Endothelial cell of umbilical vein (primary cell): ENCODE measurements around the gene MTFR1L. TPM values are rescaled to one million over a fixed set of nuclear protein-coding genes. Genes with fewer than 3 reads are reported as not detected.

Source experiments
- BruUV-seq: library from RNA; stranded (reverse); fragments of 400-500 nt; replicated peaks from 2 replicates; lab custom pipeline; 2021; lab: Mats Ljungman, UMichigan
- CTCF ChIA-PET: fragments of 300-600, 350-600 bp; sonication (Branson Sonifier 250); formaldehyde crosslinking; loops from one replicate; lab custom pipeline; 2021; ENCODE audit warnings: antibody characterized with exemption, inconsistent platforms; lab: Charles Lee
- POLR2A ChIA-PET: fragments of 300-600, 350-600 bp; sonication (Branson Sonifier 250); formaldehyde crosslinking; loops from one replicate; lab custom pipeline; 2021; ENCODE audit warnings: antibody characterized with exemption, inconsistent platforms; lab: Charles Lee
- DNase-seq: peaks from one replicate; pipeline ENCODE4 v3.0.0-alpha.2; 2011; ENCODE audit warnings: low read depth, low spot score
- FAIRE-seq: peaks from 2 replicates; lab custom pipeline; 2011; peaks lifted over from hg19 to GRCh38; lab: Jason Lieb, UNC
- H2AFZ ChIP-seq: 2 replicates; pipeline ENCODE4 v1.6.0; 2012; ENCODE audit warnings: low read depth, low read length, control low read depth, inconsistent platforms
- H3K27ac ChIP-seq: 2 replicates; pipeline ENCODE4 v1.5.1; 2011; ENCODE audit warnings: low read depth, mild to moderate bottlenecking, control low read depth, low read length, moderate library complexity; ENCODE audit not compliant: insufficient read depth
- H3K27me3 ChIP-seq, 2 experiments: 2 replicates each; pipeline versions ENCODE4 v1.6.0 to v1.6.1; 2011; ENCODE audit warnings: low read length in 2 of 2, mixed read lengths in 1 of 2; ENCODE audit not compliant: control insufficient read depth in 2 of 2, insufficient read depth in 2 of 2
- H3K36me3 ChIP-seq, 2 experiments: 2 replicates in 1 of 2; 3 replicates in 1 of 2; pipeline ENCODE4 v1.5.1; 2011; ENCODE audit warnings: low read length in 2 of 2, mild to moderate bottlenecking in 1 of 2, moderate library complexity in 1 of 2; ENCODE audit not compliant: control insufficient read depth in 2 of 2, insufficient read depth in 2 of 2; ENCODE audit errors: extremely low read depth in 1 of 2
- H3K4me1 ChIP-seq: 3 replicates; pipeline ENCODE4 v1.5.1; 2011; ENCODE audit warnings: mild to moderate bottlenecking, low read length; ENCODE audit not compliant: control insufficient read depth, insufficient read depth; ENCODE audit errors: extremely low read depth
- H3K4me2 ChIP-seq: 2 replicates; pipeline ENCODE4 v1.6.1; 2011; ENCODE audit warnings: low read length, control low read depth, mixed read lengths; ENCODE audit not compliant: insufficient read depth
- H3K4me3 ChIP-seq, 3 experiments: fragments of 200-600 bp in 1 of 3; sonication (generic), shearing (Covaris generic) in 1 of 3; replicated peaks in 1 of 3; 2 replicates each; pipeline ENCODE4 v1.5.1; 2011 to 2016; ENCODE audit warnings: control low read depth in 3 of 3, low read length in 3 of 3, mild to moderate bottlenecking in 2 of 3, inconsistent platforms in 1 of 3, low read depth in 1 of 3, moderate library complexity in 1 of 3; ENCODE audit not compliant: insufficient read depth in 1 of 3
- H3K79me2 ChIP-seq: 2 replicates; pipeline ENCODE4 v1.6.0; 2012; ENCODE audit warnings: low read length, inconsistent platforms; ENCODE audit not compliant: control insufficient read depth, insufficient read depth
- H3K9ac ChIP-seq: replicated peaks from 2 replicates; pipeline ENCODE3; 2011; ENCODE audit warnings: low read length, control low read depth; ENCODE audit not compliant: insufficient read depth; ENCODE audit errors: extremely low read depth
- H3K9me1 ChIP-seq: replicated peaks from 3 replicates; pipeline ENCODE4 v1.6.0; 2011; ENCODE audit warnings: mild to moderate bottlenecking, low read length; ENCODE audit not compliant: control insufficient read depth, insufficient read depth; ENCODE audit errors: extremely low read depth
- H3K9me3 ChIP-seq: replicated peaks from 2 replicates; pipeline ENCODE4 v1.5.1; 2012; ENCODE audit warnings: low read length, inconsistent platforms; ENCODE audit not compliant: control insufficient read depth, insufficient read depth
- H4K20me1 ChIP-seq: replicated peaks from 2 replicates; pipeline ENCODE3; 2011; ENCODE audit warnings: mild to moderate bottlenecking, low read length; ENCODE audit not compliant: control insufficient read depth, insufficient read depth; ENCODE audit errors: extremely low read depth
- CTCF ChIP-seq, 2 donors: IDR thresholded peaks; 1 replicate in 1 of 2; 2 replicates in 1 of 2; pipeline ENCODE4 v1.5.1; 2011; ENCODE audit warnings: low read length in 2 of 2, mild to moderate bottlenecking in 2 of 2, moderate library complexity in 2 of 2, control low read depth in 1 of 2, inconsistent platforms in 1 of 2, low read depth in 1 of 2; ENCODE audit not compliant: insufficient read depth in 1 of 2; ENCODE audit errors: extremely low read depth in 1 of 2
- EZH2 ChIP-seq: IDR thresholded peaks from 2 replicates; pipeline ENCODE4 v1.6.1; 2012; ENCODE audit warnings: borderline replicate concordance, low read depth, mild to moderate bottlenecking, moderate library complexity, low read length, inconsistent platforms; ENCODE audit not compliant: severe bottlenecking
- FOS ChIP-seq: IDR thresholded peaks from 2 replicates; pipeline ENCODE4 v1.6.1; 2011; ENCODE audit warnings: mild to moderate bottlenecking, low read length, moderate library complexity, borderline replicate concordance; ENCODE audit not compliant: insufficient read depth
- GATA2 ChIP-seq: IDR thresholded peaks from 2 replicates; pipeline ENCODE4 v1.7.0; 2011; ENCODE audit warnings: low read depth, mild to moderate bottlenecking, moderate library complexity, mixed read lengths, low read length; ENCODE audit not compliant: insufficient read length, insufficient read depth
- JUN ChIP-seq: IDR thresholded peaks from 2 replicates; pipeline ENCODE4 v1.6.1; 2011; ENCODE audit warnings: borderline replicate concordance, low read depth; ENCODE audit not compliant: insufficient read length, insufficient read depth
- MAX ChIP-seq: IDR thresholded peaks from 2 replicates; pipeline ENCODE4 v1.6.1; 2011; ENCODE audit not compliant: insufficient read depth, insufficient read length
- MYC ChIP-seq: IDR thresholded peaks from one replicate; pipeline ENCODE4 v1.6.1; 2011; ENCODE audit warnings: mild to moderate bottlenecking, low read depth, low read length
- POLR2A ChIP-seq: IDR thresholded peaks from 2 replicates; pipeline ENCODE4 v1.6.1; 2012; ENCODE audit warnings: low read depth, mild to moderate bottlenecking, control low read depth, low read length
- POLR2AphosphoS5 ChIP-seq: IDR thresholded peaks from 2 replicates; pipeline ENCODE4 v1.6.1; 2012; ENCODE audit warnings: low read depth, mild to moderate bottlenecking, control low read depth, low read length, moderate library complexity; ENCODE audit not compliant: insufficient read depth
- dilution Hi-C: fragments of 300-500 bp; cut with MboI; formaldehyde crosslinking; loops from one replicate; pipeline ENCODE4 v1.15.0; 2019; ENCODE audit warnings: low sequenced_read_pairs; ENCODE audit not compliant: extremely low pct_ligation_motif_present
- intact Hi-C: fragments of 100-400 bp; cut with micrococcal nuclease; formaldehyde crosslinking; loops from one replicate; pipeline ENCODE4 v1.10.0; 2022
- polyA plus RNA-seq, 4 experiments: library from polyadenylated mRNA; depleted of rRNA in 3 of 4; stranded (reverse) in 3 of 4; unstranded in 1 of 4; fragments of >200 nt; gene quantifications; 2 replicates each; pipeline versions ENCODE4 v1.2.1 to v1.2.3, GENCODE V29; 2011 to 2012; ENCODE audit warnings: missing spikeins in 1 of 4
- total RNA-seq: library from RNA; stranded (reverse); gene quantifications from 2 replicates; pipeline ENCODE4 v1.2.3, GENCODE V29; 2021

MTFR1L gene
- total and polyA plus RNA-seq, 2 donors (not counting 3 experiments of a cell fraction or from before 2014, with no cell fraction given): 34.8 to 45.5 TPM

- POLR2A ChIA-PET: interaction anchor here (0.5 kb wide), 1 partner anchor 179 kb away, joined by 4 read pairs; no protein-coding TSS in a partner anchor
- dilution Hi-C loops: no loop called here
- no peak for DNase-seq
Observed at GRCh38 chr1:25786887-25787759, 32.6 kb upstream of the MTFR1L start.

More at GRCh38 chr1:25786887-25787759, 32.6 kb upstream of the MTFR1L start:
- Histone ChIP-seq H3K4me1 (no peaks in the 10 kb centered on the region), H3K9me3 (no peaks in the 10 kb centered on the region), H3K79me2 (no peaks in the 10 kb centered on the region), H3K9ac (no peak overlapping the region), H3K4me2 (no peak overlapping the region), H3K27me3 (no peaks in the 10 kb centered on the region), H3K36me3 (no peaks in the 10 kb centered on the region), H4K20me1 (no peaks in the 10 kb centered on the region), H3K27ac (no peak overlapping the region), H3K4me3 (no peak overlapping the region), H3K9me1 (no peaks in the 10 kb centered on the region), H2AFZ (no peak overlapping the region)
- intact Hi-C loops: no loop called here
- no TSS peak for BruUV-seq
- CTCF ChIA-PET: interaction anchor here (0.9 to 1.0 kb wide), 2 partner anchors 10 to 12 kb away, joined by 3 read pairs; partner anchors contain the start of gene SELENON
- no peak for TF ChIP-seq FOS
- no peak for TF ChIP-seq POLR2A
- TF ChIP-seq JUN: no peak
- TF ChIP-seq CTCF (IDR thresholded peaks at IDR 0.05; ENCODE audit: extremely low read depth in 1 of 2, insufficient read depth in 1 of 2, low read depth in 1 of 2, low read length in 2 of 2): no peak
- TF ChIP-seq MYC: no peak
- no peak for TF ChIP-seq GATA2
- TF ChIP-seq POLR2AphosphoS5: no peak
- no peak for TF ChIP-seq EZH2
- TF ChIP-seq MAX: no peak
- FAIRE-seq: no peak
